Effector memory CD4-positive, alpha-beta T cell (primary cell): ENCODE data around the gene WFDC9.
"Not testable (repeated sequence)": the region's sequence is repeated elsewhere in the genome, so short reads cannot be mapped to it uniquely, and the experiment has no call there.

Source experiments
- DNase-seq, 3 donors: peaks; one replicate each; pipeline ENCODE4 v3.0.0-alpha.2; 2020
- H3K27ac ChIP-seq: 2 replicates; pipeline ENCODE4 v1.7.0; 2013; ENCODE audit warnings: mild to moderate bottlenecking, low read length, moderate library complexity; ENCODE audit not compliant: insufficient read depth, poor library complexity, severe bottlenecking
- H3K27me3 ChIP-seq: replicated peaks from 2 replicates; pipeline ENCODE4 v1.7.0; 2013; ENCODE audit warnings: mild to moderate bottlenecking, low read length; ENCODE audit not compliant: insufficient read depth, control insufficient read depth, poor library complexity, severe bottlenecking
- H3K36me3 ChIP-seq: 2 replicates; pipeline ENCODE4 v1.7.0; 2013; ENCODE audit warnings: mild to moderate bottlenecking, low read length, moderate library complexity; ENCODE audit not compliant: control insufficient read depth, insufficient read depth
- H3K4me1 ChIP-seq: 2 replicates; pipeline ENCODE4 v1.7.0; 2013; ENCODE audit warnings: low read length, mild to moderate bottlenecking; ENCODE audit not compliant: control insufficient read depth, insufficient read depth, poor library complexity, severe bottlenecking
- H3K4me3 ChIP-seq: 2 replicates; pipeline ENCODE4 v1.7.0; 2013; ENCODE audit warnings: low read length, low read depth, mild to moderate bottlenecking; ENCODE audit not compliant: insufficient read depth, poor library complexity, severe bottlenecking
- H3K9me3 ChIP-seq: 2 replicates; pipeline ENCODE4 v1.7.0; 2013; ENCODE audit warnings: mild to moderate bottlenecking, low read length, moderate library complexity; ENCODE audit not compliant: control insufficient read depth

Gene WFDC9

GRCh38 chr20:45607810-45608209 is 23.3 kb downstream of the WFDC9 start:
- Histone ChIP-seq H3K27ac (no peak overlapping the region), H3K4me1 (no peaks in the 10 kb centered on the region), H3K9me3 (peaks cover 3% of the 10 kb centered on the region), H3K4me3 (no peak overlapping the region), H3K27me3 (no peaks in the 10 kb centered on the region), H3K36me3 (no peaks in the 10 kb centered on the region)
- DNase-seq, result no peak

GRCh38 chr20:45595235-45595634 is 35.8 kb downstream of the WFDC9 start:
- no peaks in the 10 kb centered on the region for H3K9me3 ChIP-seq
- no peaks in the 10 kb centered on the region for H3K4me1 ChIP-seq
- H3K4me3 ChIP-seq, result no peak overlapping the region
- DNase-seq, result no peak
- H3K27me3 ChIP-seq, result no peaks in the 10 kb centered on the region
- no peaks in the 10 kb centered on the region for H3K36me3 ChIP-seq
- no peak overlapping the region for H3K27ac ChIP-seq

- Histone ChIP-seq H3K4me3 (no peak overlapping the region), H3K9me3 (no peaks in the 10 kb centered on the region), H3K36me3 (no peaks in the 10 kb centered on the region), H3K4me1 (no peaks in the 10 kb centered on the region), H3K27me3 (no peaks in the 10 kb centered on the region), H3K27ac (no peak overlapping the region)
- no peak for DNase-seq
Measured at GRCh38 chr20:45593498-45593897, 37.6 kb downstream of the WFDC9 start.

- Histone ChIP-seq H3K36me3 (no peaks in the 10 kb centered on the region), H3K4me1 (no peaks in the 10 kb centered on the region), H3K27me3 (no peaks in the 10 kb centered on the region), H3K9me3 (no peaks in the 10 kb centered on the region), H3K27ac (no peak overlapping the region), H3K4me3 (no peak overlapping the region)
- no peak for DNase-seq
Measured at GRCh38 chr20:45592574-45593189, 38.4 kb downstream of the WFDC9 start.

GRCh38 chr20:45589725-45590124 is 41.4 kb downstream of the WFDC9 start:
- H3K27ac ChIP-seq, result no peak overlapping the region
- H3K36me3 ChIP-seq, result no peaks in the 10 kb centered on the region
- no peaks in the 10 kb centered on the region for H3K9me3 ChIP-seq
- no peak overlapping the region for H3K4me3 ChIP-seq
- DNase-seq, result no peak
- H3K27me3 ChIP-seq, result no peaks in the 10 kb centered on the region
- no peaks in the 10 kb centered on the region for H3K4me1 ChIP-seq

GRCh38 chr20:45588800-45589199 is 42.3 kb downstream of the WFDC9 start:
- H3K4me3 ChIP-seq, result no peak overlapping the region
- H3K27me3 ChIP-seq, result no peaks in the 10 kb centered on the region
- H3K36me3 ChIP-seq, result no peaks in the 10 kb centered on the region
- DNase-seq, result no peak
- H3K27ac ChIP-seq, result no peak overlapping the region
- H3K9me3 ChIP-seq, result no peaks in the 10 kb centered on the region
- H3K4me1 ChIP-seq, result no peaks in the 10 kb centered on the region

GRCh38 chr20:45585986-45586385 is 45.1 kb downstream of the WFDC9 start:
- not testable (repeated sequence) for H3K27me3 ChIP-seq, H3K9me3 ChIP-seq, H3K36me3 ChIP-seq, DNase-seq, H3K4me1 ChIP-seq, H3K4me3 ChIP-seq, H3K27ac ChIP-seq

GRCh38 chr20:45584294-45584693 is 46.8 kb downstream of the WFDC9 start:
- not testable (repeated sequence) for H3K27ac ChIP-seq, H3K9me3 ChIP-seq, H3K4me1 ChIP-seq, H3K4me3 ChIP-seq, H3K36me3 ChIP-seq, DNase-seq, H3K27me3 ChIP-seq

GRCh38 chr20:45583502-45583901 is 47.6 kb downstream of the WFDC9 start:
- Histone ChIP-seq H3K9me3 (no peaks in the 10 kb centered on the region), H3K27ac (no peak overlapping the region), H3K36me3 (no peaks in the 10 kb centered on the region), H3K27me3 (no peaks in the 10 kb centered on the region), H3K4me3 (no peak overlapping the region), H3K4me1 (no peaks in the 10 kb centered on the region)
- DNase-seq, result no peak

- Histone ChIP-seq H3K4me1 (no peaks in the 10 kb centered on the region), H3K4me3 (no peak overlapping the region), H3K36me3 (no peaks in the 10 kb centered on the region), H3K9me3 (no peaks in the 10 kb centered on the region), H3K27ac (no peak overlapping the region), H3K27me3 (no peaks in the 10 kb centered on the region)
- DNase-seq, result no peak
Measured at GRCh38 chr20:45581702-45582101, 49.4 kb downstream of the WFDC9 start.
